GM19023 (cell line): ENCODE results near the gene PLBD2.
"Not testable (repeated sequence)": the region's sequence is repeated elsewhere in the genome, so short reads cannot be mapped to it uniquely, and the experiment has no call there.

ENCODE experiments used
- ATAC-seq: cut with Tn5 transposase; IDR thresholded peaks from one replicate; pipeline ENCODE4 v1.9.1; 2021; ENCODE audit warnings: mild to moderate bottlenecking, moderate library complexity; ENCODE audit not compliant: unreplicated experiment

The PLBD2 gene

DNA sequence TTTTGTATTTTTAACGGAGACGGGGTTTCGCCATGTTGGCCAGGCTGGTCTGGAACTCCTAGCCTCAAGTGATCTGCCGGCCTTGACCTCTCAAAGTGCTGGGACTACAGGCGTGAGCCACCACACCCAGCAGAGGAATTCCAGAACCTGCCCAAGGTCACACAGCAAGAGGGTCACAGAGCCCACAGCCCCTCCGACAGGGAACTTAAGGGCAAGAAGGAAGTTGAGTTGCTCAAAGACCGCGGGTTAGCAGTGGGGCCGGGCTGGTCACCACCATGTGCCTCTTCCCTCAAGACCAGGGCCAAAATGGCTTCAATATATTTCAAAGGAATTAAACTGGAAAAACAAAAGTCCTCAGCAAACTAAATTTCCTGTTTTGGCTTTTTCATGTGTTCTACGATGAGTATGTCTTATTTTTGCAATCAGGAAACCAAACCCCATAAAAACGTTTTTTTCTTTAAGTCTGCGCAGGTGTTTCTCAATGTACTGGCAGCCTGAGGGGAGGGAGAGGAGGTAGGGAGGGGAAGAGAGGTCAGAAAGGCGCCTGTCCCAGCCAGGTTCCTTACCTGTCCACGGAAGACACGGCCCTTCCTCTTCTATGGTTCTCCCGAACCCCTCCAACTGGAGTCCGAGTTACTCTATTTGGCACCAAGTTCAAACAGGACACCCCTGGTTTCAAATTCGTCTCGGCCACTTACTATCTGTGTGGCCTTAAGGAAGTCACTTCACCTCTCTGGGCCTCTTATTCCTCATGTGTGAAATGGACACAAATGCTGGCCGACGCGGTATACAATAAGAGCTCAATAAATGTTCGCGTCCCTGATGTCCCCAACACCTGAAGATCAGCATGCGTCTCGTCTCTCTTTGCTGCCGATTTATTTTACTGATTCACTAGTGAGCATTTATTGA is 24.3 kb upstream of the PLBD2 start:
- peak; percentile 21 for ATAC-seq

DNA sequence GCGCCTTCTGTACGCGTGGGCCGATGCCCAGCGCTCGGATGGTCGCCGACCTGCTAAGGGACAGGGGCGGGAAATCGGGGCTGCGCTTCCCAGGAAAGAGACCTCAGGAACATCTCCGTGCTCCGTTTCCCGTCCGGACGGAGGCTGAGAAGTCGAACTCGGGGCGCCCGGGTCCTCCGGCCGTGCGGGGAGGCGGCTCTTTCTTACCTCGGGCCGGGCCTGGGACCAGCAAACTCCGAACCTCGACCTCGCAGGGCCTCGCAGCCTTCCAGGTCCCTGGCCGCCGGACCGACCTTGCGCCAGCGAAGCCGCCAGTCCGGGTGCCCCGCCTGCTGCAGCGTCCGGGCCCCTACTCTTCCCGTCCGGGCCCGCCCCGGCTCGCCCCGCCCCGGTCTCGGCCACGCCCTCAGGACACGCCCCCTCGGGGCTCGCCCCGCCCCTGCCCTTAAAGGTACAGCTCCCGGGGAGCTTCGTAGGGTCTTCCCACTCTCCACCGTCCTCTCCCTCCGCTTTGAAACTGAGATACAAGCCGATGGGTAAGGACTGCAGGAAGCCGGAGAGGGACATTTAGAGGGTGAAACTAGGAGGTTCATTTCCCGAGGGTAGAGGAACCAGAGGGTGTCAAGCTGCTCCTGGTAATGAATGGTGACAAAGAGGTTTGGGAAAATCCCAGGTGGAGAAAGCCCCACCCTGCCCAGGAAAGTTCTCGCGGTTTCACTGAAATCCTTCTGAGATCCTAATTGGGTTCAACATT is 23.4 kb upstream of the PLBD2 start, which contains the start of gene SLC8B1:
Gene SLC8B1, minus strand, starts transcription at position 324 of the 754 bp plus-strand sequence. CDS start 2,231 bp downstream, outside the sequence.
- peak; percentile 90 for ATAC-seq

DNA sequence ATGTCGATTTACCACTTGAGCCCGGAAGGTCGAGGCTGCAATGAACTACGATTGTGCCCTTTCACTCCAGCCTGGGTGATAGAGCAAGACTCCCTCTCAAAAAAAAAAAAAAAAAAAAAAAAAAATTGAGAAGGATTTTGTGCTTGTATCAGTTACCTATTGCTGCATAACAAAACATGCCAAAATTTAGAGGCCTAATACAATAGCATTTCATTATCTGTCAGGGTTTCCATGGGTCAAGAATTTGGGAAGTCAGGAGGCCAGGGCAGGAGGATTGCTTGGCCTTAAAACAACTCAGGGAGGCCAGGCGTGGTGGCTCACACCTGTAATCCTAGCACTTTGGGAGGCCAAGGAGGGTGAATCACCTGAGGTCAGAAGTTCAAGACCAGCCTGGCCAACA is 18.8 kb upstream of the PLBD2 start:
- ATAC-seq, result no peak

DNA sequence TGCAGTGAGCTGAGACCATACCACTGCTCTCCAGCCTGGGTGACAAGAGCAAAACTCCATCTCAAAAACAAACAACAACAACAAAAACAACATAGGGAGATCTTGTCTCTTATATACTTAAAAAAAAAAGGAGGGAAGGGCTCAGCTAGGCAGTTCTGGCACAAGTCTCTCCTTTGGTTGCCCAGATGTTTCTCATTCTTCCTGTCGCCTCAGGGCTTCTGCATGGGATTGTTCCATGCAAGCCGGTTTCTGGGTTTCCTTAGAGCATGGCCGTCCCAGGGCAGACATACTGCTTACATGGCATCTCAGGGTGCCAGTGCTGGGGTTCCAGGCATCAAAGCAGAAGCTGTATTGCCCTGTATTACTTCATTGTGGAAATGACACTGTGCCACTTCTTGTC is 18.3 kb upstream of the PLBD2 start:
- no peak for ATAC-seq

DNA sequence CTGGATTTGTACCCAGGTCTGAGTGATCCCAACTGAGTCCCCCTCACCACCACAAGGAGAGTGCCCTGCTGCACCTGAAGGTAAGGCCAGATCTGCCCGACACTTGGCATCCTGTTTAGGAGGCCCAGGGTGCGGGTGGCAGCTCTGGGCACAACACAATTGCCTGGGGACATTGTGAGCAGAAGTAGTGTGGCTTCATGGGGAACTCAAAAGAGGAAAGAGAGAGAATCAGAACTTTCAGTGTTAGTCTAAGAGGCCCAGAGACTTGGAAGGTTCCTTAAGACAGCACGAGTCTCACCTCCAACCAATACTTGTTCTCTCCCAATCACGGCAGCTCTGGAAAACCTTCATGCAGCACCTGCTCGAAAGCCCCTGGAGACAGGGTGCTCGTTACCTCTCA is 16.9 kb upstream of the PLBD2 start:
- ATAC-seq, result no peak

DNA sequence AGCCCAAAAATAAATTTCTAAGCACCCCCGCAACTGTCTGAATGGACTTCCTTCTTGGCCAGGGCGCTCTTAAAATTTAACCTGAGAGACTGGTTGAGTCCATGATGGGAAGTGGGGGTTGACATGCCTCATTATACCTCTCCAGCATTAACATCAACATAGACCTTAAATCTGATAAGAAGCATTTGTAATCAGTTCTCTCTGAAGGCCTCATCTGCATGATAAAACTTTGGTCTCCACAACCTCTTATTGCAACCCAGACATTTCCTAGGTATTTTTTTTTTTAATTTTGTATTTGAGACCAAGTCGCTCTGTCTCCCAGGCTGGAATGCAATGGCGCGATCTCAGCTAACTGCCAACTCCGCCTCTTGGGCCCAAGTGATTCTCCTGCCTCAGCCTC is 13.1 kb upstream of the PLBD2 start:
- no peak for ATAC-seq

DNA sequence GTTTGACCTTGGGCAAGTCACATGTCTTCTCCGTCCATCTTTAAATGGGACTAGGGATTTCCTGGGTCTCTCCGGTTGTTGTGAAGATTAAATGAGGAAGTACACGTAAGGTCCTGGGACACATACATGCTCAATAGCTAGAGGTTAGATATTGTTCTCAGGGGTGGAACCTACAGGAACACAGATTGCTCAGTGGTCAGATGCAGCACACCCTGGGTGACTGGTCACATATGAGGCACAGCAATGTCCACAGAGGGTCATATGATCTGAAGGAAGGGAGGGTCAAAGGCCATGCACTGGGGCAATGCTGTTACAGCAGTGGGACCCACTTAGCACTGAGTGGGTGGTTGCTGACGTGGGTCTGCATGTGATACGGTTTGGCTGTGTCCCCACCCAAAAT is 12.0 kb upstream of the PLBD2 start:
- ATAC-seq, result no peak

DNA sequence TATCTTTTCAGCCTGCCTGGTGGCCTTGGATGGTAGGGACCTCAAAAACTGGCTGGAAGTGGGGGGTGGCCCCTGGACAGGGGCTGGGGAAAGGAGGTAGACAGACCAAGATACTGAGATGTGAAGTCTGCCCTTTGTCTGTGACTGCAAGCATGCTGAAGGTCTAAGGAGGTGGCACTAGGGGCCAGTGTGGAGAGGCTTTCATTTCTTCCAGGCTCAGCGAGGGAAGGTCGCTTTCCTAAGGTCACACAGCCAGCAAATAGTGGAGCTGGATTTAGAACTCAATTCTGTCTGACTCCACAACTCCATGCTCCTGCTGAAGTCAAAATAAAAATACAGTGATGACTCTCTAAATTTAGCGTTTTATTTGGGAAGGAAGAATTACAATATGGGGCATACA is 11.3 kb upstream of the PLBD2 start:
- ATAC-seq, result no peak

DNA sequence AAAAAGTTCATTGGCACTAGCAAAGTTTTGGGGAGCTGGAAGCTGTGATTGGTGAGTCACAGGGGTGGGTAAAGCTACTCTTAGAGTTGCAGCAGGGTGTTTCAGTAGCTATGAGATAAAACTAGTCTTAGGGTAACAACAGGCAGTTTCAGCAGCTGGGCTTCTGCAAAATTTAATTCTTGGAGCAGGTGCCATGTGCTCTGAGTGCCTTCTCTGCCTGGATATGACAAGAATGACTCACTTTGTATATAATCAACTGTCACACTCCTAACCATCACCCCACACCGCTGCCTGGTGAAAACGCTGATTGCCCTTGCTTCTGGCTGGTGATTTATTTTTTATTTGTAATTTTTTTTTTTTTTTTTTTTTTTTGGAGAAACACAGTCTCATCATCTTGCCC is 10.5 kb upstream of the PLBD2 start:
- no peak for ATAC-seq

DNA sequence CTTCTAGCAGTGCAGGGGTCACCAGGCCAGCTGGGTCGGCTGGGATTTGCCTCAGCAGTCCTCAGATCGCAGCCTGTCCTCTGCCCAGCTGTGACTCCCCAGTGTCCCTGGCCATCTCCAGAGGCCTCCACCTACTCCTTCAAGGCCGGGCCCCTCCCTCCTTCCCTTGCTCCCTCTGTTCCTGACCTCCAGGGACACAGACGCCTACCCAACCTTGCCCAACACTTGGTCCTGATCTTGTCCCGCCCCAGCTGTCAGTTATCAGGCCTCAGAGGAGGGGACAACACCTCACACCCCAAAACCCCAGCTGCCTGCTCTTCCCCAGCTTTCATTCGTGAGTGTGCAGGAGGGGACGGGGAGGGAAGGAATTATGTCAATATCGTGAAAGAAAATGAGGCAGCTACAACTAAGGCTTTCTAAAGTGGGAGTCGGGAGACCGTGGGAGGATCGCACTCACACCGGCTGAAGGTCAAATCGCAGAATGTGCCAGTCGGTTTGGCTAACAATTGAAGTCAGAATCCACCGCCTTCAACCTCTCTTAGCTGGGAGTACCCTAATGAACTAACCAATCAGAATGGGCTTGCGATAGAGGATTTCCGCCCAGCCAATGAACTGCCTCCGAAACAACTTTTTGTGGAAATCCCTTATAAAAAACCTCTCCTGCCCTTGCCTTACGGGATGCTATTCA is 9.4 kb upstream of the PLBD2 start:
- ATAC-seq, result no peak

DNA sequence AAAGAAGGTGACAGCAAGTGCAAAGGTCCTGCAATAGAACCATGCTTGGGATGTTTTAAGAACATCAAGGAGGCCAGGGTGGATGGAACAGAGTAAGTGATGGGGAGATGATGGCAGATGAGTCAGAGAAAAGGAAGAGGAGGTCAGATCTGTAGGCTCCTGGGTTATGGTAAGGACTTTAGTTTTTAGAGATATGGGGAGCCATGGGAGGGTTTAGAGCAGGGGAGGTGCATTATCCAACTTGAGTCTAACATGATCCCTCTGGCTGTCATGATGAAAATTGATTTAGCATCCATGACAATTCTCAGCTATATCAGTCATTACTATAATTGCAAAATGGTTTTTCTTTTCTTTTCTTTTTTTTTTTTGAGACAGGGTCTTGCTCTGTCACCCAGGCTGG is 7.3 kb upstream of the PLBD2 start:
- ATAC-seq, result no peak

DNA sequence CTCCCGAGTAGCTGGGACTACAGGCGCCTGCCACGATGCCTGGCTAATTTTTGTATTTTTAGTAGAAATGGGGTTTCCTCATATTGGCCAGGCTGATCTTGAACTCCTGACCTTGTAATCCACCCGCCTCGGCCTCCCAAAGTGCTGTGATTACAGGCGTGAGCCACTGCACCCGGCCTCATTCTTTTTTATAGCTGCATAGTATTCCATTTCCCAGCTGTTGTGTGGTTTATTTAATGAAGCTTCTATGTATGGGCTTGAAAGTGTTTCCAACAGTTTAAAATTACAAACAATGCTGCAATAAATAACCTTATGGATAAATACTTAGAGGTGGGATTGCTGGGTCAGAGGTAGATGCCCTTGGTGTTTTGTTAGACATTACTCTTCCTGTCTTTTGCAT is 4.2 kb upstream of the PLBD2 start:
- ATAC-seq, result not testable (repeated sequence)

DNA sequence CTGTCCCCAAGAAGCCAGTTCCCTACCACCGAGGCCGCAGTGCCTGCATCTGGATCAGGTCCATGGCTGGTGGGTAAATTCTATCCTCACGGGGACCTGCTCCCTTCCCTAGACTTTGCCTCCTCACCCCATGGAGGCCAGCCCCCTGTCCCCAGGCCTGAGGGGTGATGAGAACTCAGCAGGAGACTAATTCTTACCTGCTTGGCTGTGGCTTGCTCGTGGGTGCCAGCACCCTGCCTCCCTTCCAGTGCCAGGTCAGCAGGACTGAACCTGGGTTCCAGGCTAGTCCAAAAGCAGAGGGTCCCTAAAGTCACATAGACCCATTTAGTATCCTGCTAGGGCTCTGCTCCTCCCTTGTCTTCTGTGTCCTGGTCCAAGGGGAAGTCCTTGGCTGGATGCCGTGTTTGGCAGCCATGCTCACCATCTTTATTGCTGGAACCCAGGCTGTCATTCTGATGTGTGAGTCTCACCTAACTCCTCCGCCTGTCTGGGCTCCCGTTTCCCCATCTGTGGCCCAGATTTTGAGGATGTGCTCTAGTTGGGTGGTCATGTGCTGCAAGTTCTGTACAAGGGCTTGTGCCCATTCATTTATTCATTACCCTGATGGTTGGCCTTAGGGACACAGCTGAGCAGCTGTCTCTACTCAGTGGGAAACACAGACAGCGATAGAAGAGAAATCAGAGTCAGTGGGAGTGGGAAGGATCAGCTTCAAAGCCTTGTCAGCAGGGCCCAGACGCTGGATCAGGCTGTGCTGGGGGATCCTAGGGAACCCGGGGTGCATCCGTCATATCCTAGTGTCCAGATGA is 949 bp downstream of the PLBD2 start:
- ATAC-seq, result peak; percentile 19

DNA sequence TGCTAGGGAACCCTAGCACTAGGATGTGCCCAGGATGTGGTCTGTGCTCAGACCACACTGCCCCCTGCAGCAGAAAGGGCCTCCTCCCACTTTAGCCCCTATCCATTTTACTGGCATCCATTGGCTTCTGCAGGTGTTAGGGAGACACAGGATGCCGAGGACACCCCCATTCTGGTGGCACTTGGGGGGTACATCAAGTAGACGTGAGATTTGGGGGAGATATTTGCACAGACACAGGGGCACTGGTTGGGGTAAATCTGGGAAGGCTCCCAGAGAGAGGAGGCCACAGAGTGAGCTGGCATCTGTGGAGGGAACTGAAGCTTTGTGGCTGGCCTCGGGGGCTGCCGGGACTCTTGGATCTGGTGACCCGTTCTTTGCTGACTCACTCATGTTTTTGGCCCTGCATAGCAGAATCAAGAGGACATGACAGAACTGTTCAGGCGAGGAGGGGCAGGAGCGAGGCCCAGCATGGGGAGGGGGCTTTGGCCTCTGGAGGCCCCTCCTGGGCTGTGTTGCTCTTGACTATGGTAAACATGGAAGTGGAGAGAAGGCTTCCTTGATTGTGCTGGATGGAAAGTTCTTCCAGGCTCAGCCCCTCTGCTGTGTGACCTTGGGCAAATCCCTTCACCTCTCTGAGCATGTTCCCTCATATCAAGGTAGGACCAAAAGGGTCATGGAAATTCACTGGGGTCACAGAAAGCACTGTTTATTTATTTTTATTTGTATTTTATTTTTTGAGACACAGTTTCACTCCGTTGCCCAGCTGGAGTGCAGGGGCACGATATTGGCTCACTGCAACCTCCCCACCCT is 1.8 kb downstream of the PLBD2 start:
- no peak for ATAC-seq

DNA sequence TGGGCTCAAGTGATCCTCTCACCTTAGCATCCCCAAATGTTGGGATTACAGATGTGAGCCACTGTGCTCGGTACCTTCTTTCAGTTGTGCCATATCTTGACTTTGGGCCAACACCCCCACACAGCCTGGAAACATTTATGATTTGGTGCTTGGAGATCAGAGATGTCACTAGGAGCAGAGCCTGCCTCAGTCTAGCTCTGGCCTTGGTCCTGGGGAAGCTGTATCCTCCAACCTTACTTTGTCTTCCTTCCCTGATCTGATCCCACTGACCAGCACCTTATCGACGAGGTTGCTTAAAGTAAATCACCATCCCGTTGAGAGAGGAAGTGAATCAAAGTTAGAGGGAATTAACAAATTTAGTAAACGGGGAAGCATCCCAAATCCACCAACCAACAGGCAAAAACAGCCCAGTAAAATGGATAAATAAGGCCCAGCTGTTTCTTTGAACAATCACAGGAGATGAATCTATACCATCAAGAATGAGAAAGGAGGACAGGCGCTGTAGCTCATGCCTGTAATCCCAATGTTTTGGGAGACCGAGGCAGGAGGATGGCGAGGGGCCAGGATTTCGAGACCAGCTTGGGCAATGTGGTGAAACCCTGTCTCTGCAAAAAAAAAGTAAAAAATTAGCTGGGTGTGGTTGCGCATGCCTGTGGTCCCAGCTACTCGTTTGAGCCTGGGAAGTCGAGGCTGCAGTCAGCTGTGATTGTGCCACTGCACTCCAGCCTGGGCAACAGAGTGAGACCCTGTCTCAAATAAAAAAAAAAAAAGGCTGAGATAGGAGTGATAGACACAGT is 3.4 kb downstream of the PLBD2 start:
- ATAC-seq, result no peak

DNA sequence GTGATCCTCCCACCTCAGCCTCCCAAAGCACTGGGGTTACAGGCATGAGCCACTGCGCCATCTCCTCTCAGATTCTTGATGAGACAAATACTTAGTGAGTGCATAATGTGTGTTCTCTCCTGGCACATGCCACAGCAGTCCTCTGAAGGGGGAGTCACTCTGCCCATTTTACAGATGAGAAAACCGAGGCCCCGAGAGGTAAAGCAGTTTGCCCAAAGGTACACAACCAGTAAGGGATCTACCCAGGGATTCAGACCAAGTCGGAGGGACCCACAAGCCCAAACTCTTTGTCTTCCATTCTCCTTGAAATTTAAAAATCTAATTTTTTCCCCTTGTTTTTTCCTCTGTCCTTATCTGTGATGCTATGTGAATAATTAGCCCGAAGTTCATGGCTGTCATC is 6.3 kb downstream of the PLBD2 start:
- ATAC-seq, result no peak

DNA sequence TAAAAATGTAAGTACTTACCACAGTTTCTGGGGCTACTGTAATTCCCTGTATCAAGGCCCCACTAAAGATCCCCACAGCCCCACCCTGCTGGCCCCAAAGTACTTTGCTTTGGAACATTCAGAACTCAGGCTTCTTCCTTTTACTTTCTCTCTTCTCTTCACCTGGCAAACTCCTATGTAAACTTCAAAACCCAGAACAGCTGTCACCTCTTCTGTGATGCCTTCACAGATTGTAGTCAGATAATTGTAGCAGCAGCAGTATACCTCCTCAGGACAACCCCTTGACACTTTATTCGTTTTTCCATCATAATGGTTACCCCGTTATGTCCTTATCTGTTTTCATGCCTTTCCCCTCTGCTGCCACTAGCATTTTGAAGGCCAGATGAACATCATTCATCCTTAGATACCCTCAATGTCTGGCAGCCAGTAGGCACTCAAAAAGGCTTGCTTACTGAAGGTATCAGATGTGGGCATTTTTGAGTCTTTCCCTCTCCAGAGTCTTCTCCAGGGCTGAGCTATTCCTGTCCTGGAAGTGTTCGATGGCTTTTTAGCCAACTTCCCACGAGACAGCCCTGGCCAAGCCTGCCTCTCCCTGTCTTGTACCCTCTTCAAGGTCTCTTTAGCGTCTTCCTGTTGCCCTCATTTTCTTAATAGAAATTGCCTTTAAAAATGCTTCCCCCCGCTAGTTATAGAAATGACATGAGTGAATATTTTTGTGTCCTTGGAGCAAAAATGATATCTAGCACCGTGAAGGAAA is 7.4 kb downstream of the PLBD2 start:
- ATAC-seq, result no peak

DNA sequence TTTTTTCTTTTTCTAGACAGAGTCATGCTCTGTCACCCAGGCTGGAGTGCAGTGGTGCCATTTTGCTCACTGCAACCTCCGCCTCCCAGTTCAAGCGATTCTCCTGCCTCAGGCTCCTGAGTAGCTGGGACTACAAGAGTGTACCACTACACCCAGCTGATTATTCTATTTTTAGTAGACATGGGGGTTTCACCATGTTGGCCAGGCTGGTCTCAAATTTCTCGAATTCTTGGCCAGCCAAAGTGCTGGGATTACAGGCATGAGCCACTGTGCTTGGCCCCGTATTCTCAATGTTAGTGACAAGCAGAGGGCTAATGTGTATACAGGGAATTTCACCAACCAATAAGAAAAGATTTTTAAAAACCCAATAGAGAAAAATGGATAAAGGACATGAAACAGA is 8.4 kb downstream of the PLBD2 start:
- ATAC-seq, result no peak
